HEK293 (cell line): ENCODE data around the gene TNS1.

ENCODE experiments used
- CTCF ChIA-PET: fragments of 350-600 bp; formaldehyde crosslinking; extraction: SDS; loops from one replicate; lab custom pipeline; 2021; ENCODE audit warnings: antibody characterized with exemption; lab: Yijun Ruan, JAX
- POLR2A ChIA-PET: fragments of 300-600 bp; formaldehyde crosslinking; extraction: SDS; loops from one replicate; lab custom pipeline; 2020; ENCODE audit warnings: antibody characterized with exemption, inconsistent platforms; lab: Yijun Ruan, JAX
- H3K27ac ChIP-seq: fragments of 200-500 bp; sonication (Bioruptor generic); 2 replicates; pipeline ENCODE4 v1.5.1; 2014; ENCODE audit warnings: low read depth, low read length, control low read depth, inconsistent platforms; ENCODE audit errors: extremely low read depth
- H3K36me3 ChIP-seq, 2 experiments: fragments of 200-500 bp in 1 of 2; sonication (Bioruptor generic) in 1 of 2; 1 replicate in 1 of 2; 2 replicates in 1 of 2; pipeline ENCODE4 v1.5.1; 2014 to 2017; ENCODE audit warnings: inconsistent platforms in 2 of 2, low read length in 2 of 2; ENCODE audit not compliant: control insufficient read depth in 2 of 2, insufficient read depth in 1 of 2
- H3K4me1 ChIP-seq: fragments of 200-500 bp; sonication (Bioruptor generic); 2 replicates; pipeline ENCODE4 v1.5.1; 2014; ENCODE audit warnings: mild to moderate bottlenecking, low read length, inconsistent platforms; ENCODE audit not compliant: control insufficient read depth, insufficient read depth
- H3K4me3 ChIP-seq: 2 replicates; pipeline ENCODE4 v1.5.1; 2011; ENCODE audit warnings: low read depth, mild to moderate bottlenecking, control low read depth, low read length, moderate library complexity
- H3K9me3 ChIP-seq: fragments of 200-500 bp; sonication (Bioruptor generic); 2 replicates; pipeline ENCODE4 v1.5.1; 2014; ENCODE audit warnings: low read depth, low read length, inconsistent platforms; ENCODE audit not compliant: control insufficient read depth, insufficient read depth
- EGR2 ChIP-seq: fragments of 450-650 bp; formaldehyde crosslinking; IDR thresholded peaks from 2 replicates; pipeline ENCODE4 v1.5.1; 2016; ENCODE audit warnings: low read depth, missing biosample characterization, missing genetic modification characterization
- GLIS2 ChIP-seq: fragments of 450-650 bp; formaldehyde crosslinking; IDR thresholded peaks from 2 replicates; pipeline ENCODE4 v1.5.1; 2016; ENCODE audit warnings: missing biosample characterization, missing genetic modification characterization
- KLF16 ChIP-seq: fragments of 450-650 bp; formaldehyde crosslinking; IDR thresholded peaks from 2 replicates; pipeline ENCODE4 v1.5.1; 2017; ENCODE audit warnings: missing biosample characterization, missing genetic modification characterization
- SCRT2 ChIP-seq: fragments of 450-650 bp; formaldehyde crosslinking; IDR thresholded peaks from 2 replicates; pipeline ENCODE4 v1.5.1; 2016; ENCODE audit warnings: missing biosample characterization, missing genetic modification characterization
- ZFP3 ChIP-seq: fragments of 450-650 bp; formaldehyde crosslinking; IDR thresholded peaks from 2 replicates; pipeline ENCODE4 v1.5.1; 2016; ENCODE audit warnings: low read depth, missing biosample characterization, missing genetic modification characterization
- ZFP41 ChIP-seq: fragments of 450-650 bp; formaldehyde crosslinking; IDR thresholded peaks from 2 replicates; pipeline ENCODE4 v1.5.1; 2016; ENCODE audit warnings: missing biosample characterization, missing genetic modification characterization, borderline replicate concordance
- ZNF121 ChIP-seq: fragments of 450-650 bp; formaldehyde crosslinking; IDR thresholded peaks from 2 replicates; pipeline ENCODE4 v1.5.1; 2016; ENCODE audit warnings: missing biosample characterization, missing genetic modification characterization
- ZNF138 ChIP-seq: fragments of 450-650 bp; formaldehyde crosslinking; IDR thresholded peaks from 2 replicates; pipeline ENCODE4 v1.5.1; 2016; ENCODE audit warnings: missing biosample characterization, missing genetic modification characterization, borderline replicate concordance
- ZNF214 ChIP-seq: fragments of 450-650 bp; formaldehyde crosslinking; IDR thresholded peaks from 2 replicates; pipeline ENCODE4 v1.5.1; 2017; ENCODE audit warnings: missing biosample characterization, mild to moderate bottlenecking, missing genetic modification characterization, borderline replicate concordance
- ZNF335 ChIP-seq: fragments of 450-650 bp; formaldehyde crosslinking; conservative IDR thresholded peaks from 2 replicates; pipeline ENCODE4 v1.5.1; 2016; ENCODE audit warnings: missing biosample characterization, missing genetic modification characterization
- ZNF521 ChIP-seq: fragments of 450-650 bp; formaldehyde crosslinking; IDR thresholded peaks from 2 replicates; pipeline ENCODE4 v1.5.1; 2017; ENCODE audit warnings: missing biosample characterization, mild to moderate bottlenecking, missing genetic modification characterization
- ZNF555 ChIP-seq: fragments of 450-650 bp; formaldehyde crosslinking; conservative IDR thresholded peaks from 2 replicates; pipeline ENCODE4 v1.5.1; 2017; ENCODE audit warnings: missing biosample characterization, mild to moderate bottlenecking, missing genetic modification characterization, inconsistent platforms
- ZNF777 ChIP-seq: fragments of 450-650 bp; formaldehyde crosslinking; IDR thresholded peaks from 2 replicates; pipeline ENCODE4 v1.5.1; 2017; ENCODE audit warnings: missing biosample characterization, missing genetic modification characterization, borderline replicate concordance
- ZNF837 ChIP-seq: fragments of 450-650 bp; formaldehyde crosslinking; IDR thresholded peaks from 2 replicates; pipeline ENCODE4 v1.5.1; 2016; ENCODE audit warnings: missing biosample characterization, missing genetic modification characterization
- TF ChIP-seq, protein P1 (sequence below): fragments of 450-650 bp; formaldehyde crosslinking; IDR thresholded peaks from 2 replicates; pipeline ENCODE4 v1.5.1; 2017; ENCODE audit warnings: missing biosample characterization, mild to moderate bottlenecking, missing genetic modification characterization, moderate library complexity
- TF ChIP-seq, protein P2 (sequence below): fragments of 450-650 bp; formaldehyde crosslinking; IDR thresholded peaks from 2 replicates; pipeline ENCODE4 v1.5.1; 2017; ENCODE audit warnings: missing biosample characterization, missing genetic modification characterization
- TF ChIP-seq, protein P3 (sequence below): fragments of 450-650 bp; formaldehyde crosslinking; IDR thresholded peaks from 2 replicates; pipeline ENCODE4 v1.5.1; 2017; ENCODE audit warnings: missing biosample characterization, missing genetic modification characterization

Gene TNS1

DNA sequence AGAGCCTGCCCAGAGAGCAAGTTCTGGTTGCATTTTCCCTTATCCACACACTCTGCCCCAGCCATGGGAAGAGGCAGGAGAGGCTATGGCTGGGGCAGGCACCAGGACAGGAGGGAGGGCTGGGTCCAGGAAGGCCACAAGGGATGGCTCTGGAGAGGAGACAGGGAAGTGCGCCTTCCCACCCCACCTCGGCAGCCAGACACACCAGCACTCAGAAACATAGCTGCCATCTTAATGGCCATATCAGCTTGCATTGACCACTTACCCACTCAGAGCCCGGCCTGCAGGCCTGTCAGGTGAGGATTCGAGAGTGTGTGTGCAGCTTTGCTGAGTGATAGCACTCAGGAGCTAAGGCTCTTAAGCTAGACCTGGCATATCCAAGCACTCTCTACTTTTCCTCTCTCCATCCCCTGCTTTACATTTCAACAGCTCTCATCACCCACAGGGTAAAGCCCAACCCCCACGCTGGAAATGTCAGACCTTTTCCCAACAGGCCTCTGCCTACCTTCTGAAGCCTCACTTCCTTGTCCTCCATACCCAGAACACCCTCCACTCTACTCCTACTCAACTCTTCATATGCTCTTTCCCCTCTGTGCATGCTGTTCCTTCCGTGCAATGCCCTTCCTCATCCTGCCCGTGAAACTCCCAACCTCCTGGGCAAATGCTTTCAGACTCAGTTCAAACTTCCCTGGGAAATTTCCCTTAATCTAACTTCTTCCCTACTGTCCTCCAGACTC, 147.9 kb downstream of the TNS1 start:
- POLR2A ChIA-PET, result no interaction called here
- no peak overlapping the region for H3K27ac ChIP-seq
- TF ChIP-seq, protein P1, sequence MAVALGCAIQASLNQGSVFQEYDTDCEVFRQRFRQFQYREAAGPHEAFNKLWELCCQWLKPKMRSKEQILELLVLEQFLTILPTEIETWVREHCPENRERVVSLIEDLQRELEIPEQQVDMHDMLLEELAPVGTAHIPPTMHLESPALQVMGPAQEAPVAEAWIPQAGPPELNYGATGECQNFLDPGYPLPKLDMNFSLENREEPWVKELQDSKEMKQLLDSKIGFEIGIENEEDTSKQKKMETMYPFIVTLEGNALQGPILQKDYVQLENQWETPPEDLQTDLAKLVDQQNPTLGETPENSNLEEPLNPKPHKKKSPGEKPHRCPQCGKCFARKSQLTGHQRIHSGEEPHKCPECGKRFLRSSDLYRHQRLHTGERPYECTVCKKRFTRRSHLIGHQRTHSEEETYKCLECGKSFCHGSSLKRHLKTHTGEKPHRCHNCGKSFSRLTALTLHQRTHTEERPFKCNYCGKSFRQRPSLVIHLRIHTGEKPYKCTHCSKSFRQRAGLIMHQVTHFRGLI (tag by site-specific recombination), result no peak
- TF ChIP-seq ZNF121 (tag by site-specific recombination) (no peak), ZFP41 (tag by site-specific recombination) (no peak)
- TF ChIP-seq, protein P2, sequence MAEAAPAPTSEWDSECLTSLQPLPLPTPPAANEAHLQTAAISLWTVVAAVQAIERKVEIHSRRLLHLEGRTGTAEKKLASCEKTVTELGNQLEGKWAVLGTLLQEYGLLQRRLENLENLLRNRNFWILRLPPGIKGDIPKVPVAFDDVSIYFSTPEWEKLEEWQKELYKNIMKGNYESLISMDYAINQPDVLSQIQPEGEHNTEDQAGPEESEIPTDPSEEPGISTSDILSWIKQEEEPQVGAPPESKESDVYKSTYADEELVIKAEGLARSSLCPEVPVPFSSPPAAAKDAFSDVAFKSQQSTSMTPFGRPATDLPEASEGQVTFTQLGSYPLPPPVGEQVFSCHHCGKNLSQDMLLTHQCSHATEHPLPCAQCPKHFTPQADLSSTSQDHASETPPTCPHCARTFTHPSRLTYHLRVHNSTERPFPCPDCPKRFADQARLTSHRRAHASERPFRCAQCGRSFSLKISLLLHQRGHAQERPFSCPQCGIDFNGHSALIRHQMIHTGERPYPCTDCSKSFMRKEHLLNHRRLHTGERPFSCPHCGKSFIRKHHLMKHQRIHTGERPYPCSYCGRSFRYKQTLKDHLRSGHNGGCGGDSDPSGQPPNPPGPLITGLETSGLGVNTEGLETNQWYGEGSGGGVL (tag by site-specific recombination), result no peak
- H3K4me1 ChIP-seq, result no peaks in the 10 kb centered on the region
- CTCF ChIA-PET, result no interaction called here
- no peak overlapping the region for H3K4me3 ChIP-seq
- no peaks in the 10 kb centered on the region for H3K9me3 ChIP-seq
- no peaks in the 10 kb centered on the region for H3K36me3 ChIP-seq

DNA sequence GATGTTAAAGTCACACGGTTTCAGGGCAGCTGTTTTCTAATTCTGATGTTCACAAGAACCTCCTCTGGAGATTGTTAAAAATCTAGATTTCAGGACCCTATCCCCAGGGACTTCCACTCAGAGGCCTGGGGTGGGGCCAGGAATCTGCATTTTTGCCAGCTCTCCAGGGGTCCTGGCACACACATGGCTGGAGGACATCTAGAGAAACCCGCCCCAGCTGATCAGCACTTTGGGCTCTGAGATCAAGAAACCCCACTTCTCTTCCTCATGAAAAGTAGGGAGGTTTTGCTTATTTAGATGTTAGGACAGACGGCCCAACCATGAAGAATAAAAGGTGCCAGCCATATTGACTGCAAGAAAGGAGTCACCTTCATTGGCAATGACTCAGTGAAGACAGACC, 148.8 kb downstream of the TNS1 start:
- no peaks in the 10 kb centered on the region for H3K36me3 ChIP-seq
- no peak overlapping the region for H3K27ac ChIP-seq
- TF ChIP-seq GLIS2 (tag by site-specific recombination) (no peak), ZNF138 (no peak), KLF16 (tag by site-specific recombination) (no peak)
- CTCF ChIA-PET, result interaction anchor here (0.6 to 1.1 kb wide), 2 partner anchors 31 to 65 kb away, joined by 3 read pairs; no protein-coding TSS in a partner anchor
- POLR2A ChIA-PET, result no interaction called here
- no peak overlapping the region for H3K4me3 ChIP-seq
- H3K9me3 ChIP-seq, result no peaks in the 10 kb centered on the region
- no peaks in the 10 kb centered on the region for H3K4me1 ChIP-seq

DNA sequence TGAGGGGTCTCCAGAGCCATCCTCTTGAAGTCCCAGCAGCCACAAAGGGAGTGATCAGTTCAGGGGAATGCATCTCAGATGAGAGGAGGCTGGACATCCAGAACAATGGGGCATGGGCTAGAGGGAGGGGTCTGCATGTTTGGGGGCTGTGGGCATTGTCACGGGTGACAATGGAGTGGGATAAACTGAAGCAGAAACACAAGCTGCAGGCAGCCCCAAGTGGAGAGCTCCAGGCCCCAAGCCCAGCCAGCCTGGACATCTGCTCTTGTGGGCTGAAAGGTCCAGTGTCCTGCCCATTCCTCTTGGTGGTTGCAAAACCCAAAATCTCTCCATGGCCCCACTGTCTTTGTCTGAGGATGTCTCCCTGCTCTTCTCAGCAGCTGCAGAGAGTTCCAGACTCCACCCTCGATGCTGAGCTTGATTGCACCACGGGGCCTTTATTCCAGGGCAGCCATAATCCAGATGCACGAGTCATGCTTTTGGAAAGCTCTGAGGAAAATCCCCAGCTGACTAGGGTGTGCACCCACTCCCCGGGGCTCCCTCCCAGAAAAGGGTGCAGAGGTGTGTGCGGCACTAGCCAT, 149.4 kb downstream of the TNS1 start:
- ChIA-PET POLR2A (no interaction called here), CTCF (interaction anchor here (0.6 to 1.1 kb wide), 2 partner anchors 32 to 64 kb away, joined by 3 read pairs; no protein-coding TSS in a partner anchor)
- Histone ChIP-seq H3K27ac (no peak overlapping the region), H3K4me1 (no peaks in the 10 kb centered on the region), H3K4me3 (no peak overlapping the region), H3K36me3 (peaks cover 0 to 2% of the 10 kb centered on the region in 2 experiments; a peak in 1 of 3 replicates), H3K9me3 (no peaks in the 10 kb centered on the region)
- TF ChIP-seq ZNF335 (tag by site-specific recombination) (no peak), ZFP3 (no peak)

DNA sequence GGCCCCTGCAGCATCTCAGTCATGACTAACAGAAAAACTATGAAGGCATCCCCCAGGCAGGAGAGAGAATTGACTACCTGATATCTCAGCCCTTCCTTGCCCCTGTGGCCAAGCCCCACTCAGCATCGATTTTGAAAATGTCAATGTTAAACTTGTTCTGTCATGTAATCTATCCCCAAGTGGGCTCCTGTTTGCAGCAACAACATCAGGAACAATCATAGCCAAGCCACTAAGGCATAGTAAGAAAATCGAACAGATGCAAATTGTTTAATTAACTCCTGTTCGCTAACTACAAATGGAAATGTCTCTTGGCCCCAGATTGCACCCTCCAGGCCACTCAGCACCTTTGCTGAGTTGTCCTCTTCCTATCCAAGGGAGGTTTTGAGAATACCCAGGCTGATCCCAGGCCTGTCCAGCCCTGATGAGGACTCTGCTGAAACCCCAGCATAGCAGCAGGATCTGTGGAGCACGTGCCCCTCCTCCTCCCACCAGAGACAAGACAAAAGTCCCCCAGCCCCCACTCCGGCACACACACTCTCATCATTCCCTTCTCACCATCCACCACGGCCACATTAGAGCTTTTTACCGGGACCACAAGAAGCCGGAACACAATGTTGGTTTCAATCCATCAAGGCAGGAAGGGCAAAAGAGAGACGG, 150.1 kb downstream of the TNS1 start:
- ChIA-PET POLR2A (no interaction called here), CTCF (interaction anchor here (1.5 kb wide), 1 partner anchor 34 kb away, joined by 4 read pairs; no protein-coding TSS in a partner anchor)
- H3K4me1 ChIP-seq, result no peaks in the 10 kb centered on the region
- peaks cover 0 to 5% of the 10 kb centered on the region in 2 experiments; a peak in 1 of 3 replicates for H3K36me3 ChIP-seq
- H3K27ac ChIP-seq, result no peak overlapping the region
- no peak overlapping the region for H3K4me3 ChIP-seq
- H3K9me3 ChIP-seq, result no peaks in the 10 kb centered on the region
- TF ChIP-seq ZNF521 (tag by site-specific recombination), result no peak
- TF ChIP-seq ZNF555 (tag by site-specific recombination), result no peak
- no peak for TF ChIP-seq EGR2
- TF ChIP-seq, protein P3, sequence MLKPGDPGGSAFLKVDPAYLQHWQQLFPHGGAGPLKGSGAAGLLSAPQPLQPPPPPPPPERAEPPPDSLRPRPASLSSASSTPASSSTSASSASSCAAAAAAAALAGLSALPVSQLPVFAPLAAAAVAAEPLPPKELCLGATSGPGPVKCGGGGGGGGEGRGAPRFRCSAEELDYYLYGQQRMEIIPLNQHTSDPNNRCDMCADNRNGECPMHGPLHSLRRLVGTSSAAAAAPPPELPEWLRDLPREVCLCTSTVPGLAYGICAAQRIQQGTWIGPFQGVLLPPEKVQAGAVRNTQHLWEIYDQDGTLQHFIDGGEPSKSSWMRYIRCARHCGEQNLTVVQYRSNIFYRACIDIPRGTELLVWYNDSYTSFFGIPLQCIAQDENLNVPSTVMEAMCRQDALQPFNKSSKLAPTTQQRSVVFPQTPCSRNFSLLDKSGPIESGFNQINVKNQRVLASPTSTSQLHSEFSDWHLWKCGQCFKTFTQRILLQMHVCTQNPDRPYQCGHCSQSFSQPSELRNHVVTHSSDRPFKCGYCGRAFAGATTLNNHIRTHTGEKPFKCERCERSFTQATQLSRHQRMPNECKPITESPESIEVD (tag by site-specific recombination), result no peak
- no peak for TF ChIP-seq SCRT2
- TF ChIP-seq ZNF837 (tag by site-specific recombination), result no peak
- no peak for TF ChIP-seq ZNF214 (tag by site-specific recombination)
- TF ChIP-seq ZNF777, result no peak
